22Rv1 (cell line): ENCODE data around the gene PADI2.

Experiments used
- CTCF ChIP-seq: fragments of 450-650 bp; IDR thresholded peaks from 2 replicates; pipeline ENCODE4 v1.5.1; 2017; ENCODE audit warnings: mild to moderate bottlenecking
- ZFX ChIP-seq: fragments of 450-650 bp; IDR thresholded peaks from 2 replicates; pipeline ENCODE4 v1.6.1; 2017; ENCODE audit warnings: antibody characterized with exemption, borderline replicate concordance

GRCh38 chr1:17039522-17039921, 79.7 kb downstream of the PADI2 start:
- no peak for TF ChIP-seq CTCF
- no peak for TF ChIP-seq ZFX
